ENCODE measurements around the gene FOXN3. TPM values are rescaled to one million over a fixed set of nuclear protein-coding genes. Genes with fewer than 3 reads are reported as not detected.
"Not testable (repeated sequence)": the region's sequence is repeated elsewhere in the genome, so short reads cannot be mapped to it uniquely, and the experiment has no call there.

FOXN3 gene
- total RNA-seq, 1 donor from 2014 or later: 40.7 TPM

DNA sequence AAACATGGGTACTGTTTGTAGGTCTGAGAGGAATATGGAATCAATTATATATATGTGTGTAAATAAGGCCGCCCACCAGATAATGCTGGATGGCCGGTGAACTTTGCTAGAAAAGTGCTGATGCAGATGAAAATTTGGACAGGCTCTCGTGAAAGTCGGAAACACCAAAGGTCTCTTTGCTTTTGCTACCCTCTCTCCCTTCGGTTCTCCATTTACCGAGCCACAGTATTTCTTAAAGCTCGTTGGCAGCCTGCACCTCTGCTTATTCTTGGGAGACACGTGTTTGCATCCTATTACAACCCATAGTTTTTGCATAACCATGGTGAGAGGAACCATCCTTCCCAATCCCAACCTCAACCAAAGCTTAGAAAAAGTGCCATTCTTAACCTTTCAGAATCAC is 109.6 kb downstream of the FOXN3 start:
- no peak for DNase-seq (ENCODE audit: extremely low read depth, low read depth, low spot score)

GRCh38 chr14:89304972-89305703 is 111.9 kb downstream of the FOXN3 start:
- DNase-seq (ENCODE audit: extremely low read depth, low read depth, low spot score): peak; percentile 37

GRCh38 chr14:89304561-89304960 is 112.5 kb downstream of the FOXN3 start:
- no peak for DNase-seq (ENCODE audit: extremely low read depth, low read depth, low spot score)

DNA sequence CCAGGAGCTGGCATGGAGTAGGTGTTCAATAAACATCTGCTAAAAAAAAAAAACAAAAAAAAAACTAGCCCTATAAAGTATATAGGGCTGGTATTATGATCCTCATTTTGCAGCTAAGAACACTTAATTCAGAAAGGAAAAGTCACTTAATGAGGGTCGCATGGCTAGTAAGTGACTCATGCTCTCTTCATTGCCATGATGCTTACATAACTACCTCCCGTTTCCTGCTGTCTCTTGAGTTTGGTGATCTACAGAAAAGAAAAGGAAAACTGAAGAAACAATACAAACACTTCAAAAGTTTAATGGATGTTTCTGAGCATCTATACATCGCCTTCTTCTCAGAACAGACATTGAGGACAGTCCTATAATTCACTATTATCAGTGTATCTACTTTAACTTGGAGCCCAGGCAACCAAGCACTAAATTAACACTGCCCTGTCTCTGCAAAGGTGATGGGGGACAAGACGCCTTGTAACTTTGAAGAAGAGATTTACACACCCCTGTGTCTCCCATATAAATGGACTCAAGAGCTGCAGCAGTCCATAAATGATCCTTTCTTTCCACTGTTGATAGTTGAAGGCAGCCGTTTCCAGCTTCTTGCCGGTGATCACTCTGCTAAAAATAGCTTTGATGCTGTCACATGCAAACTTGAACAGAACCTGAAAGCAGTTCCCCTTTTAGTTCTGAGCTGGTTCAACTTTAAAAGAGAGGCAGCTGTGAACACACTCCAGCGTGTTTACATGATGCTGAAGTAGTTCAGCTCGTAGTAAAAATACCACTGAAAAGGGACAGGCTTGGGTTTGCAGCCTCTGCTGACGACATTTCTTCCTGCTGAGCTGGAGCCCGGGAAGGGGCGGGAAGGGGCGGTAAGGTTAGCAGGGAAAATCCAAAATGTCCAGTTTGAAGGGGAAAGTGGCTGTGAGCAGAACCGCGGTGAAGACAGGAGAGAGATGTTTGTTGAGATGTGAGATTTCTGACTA is 113.3 kb downstream of the FOXN3 start:
- peak; percentile 31 for DNase-seq (ENCODE audit: extremely low read depth, low read depth, low spot score)

DNA sequence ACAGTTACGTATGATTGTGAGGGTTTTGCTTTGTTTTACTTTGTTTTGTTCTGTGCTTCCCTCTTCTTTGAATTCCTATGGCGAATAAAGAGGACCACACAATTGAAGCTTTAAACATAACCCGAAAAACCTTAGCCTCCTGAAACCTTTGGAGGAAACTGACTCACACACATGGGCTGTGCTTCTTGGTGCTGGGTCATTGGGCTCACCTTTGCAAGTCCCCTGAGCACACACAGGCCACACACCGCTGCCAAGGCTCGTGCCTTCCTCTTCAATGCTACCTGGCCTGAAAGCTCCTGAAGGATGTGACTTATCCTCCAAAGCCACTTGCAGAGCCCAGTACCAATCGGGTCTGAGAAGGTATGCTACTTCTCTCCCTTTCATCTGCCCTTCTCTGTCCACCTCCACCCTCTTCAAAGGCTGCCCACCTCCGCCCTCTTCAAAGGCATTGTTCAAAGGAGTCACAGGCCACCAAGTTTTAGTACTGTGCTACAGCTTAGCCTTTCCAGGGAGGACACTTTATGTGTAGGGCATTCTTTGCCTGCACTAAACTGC is 114.6 kb downstream of the FOXN3 start:
- DNase-seq (ENCODE audit: extremely low read depth, low read depth, low spot score): no peak

DNA sequence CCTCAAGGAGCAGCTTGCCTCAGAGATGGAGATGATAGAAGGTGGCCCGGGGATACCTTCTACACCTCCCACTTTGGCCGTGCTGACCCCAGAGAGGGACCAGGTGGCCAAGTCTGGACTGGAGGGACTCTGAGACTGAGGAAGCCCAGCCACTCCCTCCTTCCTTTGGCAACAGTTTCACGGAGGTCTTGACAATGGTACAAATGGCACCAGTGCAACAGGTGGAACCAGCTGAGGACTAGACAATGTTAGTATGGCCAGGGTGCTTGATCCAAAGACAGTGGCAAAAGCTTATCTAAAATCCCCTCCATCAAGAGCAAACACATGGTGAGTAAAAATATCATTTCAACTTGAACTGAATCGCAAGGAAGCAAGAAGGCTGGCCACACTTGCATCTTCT is 117.4 kb downstream of the FOXN3 start:
- DNase-seq (ENCODE audit: extremely low read depth, low read depth, low spot score): no peak

DNA sequence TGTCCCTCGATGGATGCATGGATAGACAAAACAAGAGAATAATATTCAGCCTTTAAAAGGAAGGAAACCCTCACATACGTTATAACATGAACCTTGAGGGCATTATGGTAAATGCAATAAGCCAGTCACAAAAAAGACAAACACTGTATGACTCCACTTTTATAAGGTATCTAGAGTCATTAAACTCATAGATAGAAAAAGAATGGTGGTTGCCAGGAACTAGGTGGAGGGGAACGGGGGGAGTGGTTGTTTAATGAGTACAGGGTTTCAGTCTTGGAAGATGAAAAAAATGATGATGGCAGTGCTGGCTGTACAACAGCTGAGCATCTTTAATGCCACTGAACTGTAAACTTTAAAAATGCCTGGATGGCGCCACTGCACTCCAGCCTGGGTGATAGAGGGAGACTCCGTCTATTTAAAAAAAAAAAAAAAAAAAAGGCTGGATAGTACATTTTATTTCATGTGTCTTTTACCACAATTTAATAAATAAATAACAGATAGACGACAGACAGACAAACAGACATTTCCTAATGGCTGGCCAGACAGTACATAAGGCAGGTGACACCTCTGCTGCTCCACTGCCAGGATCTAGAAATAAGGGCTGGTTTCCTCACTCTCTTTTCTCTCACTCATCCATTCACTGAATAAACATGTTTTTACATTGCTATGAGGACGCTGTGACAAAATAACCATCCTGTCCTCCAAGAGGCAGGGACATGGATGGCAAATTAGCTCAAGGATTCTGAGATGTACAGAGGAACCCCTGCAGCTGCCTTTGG is 118.8 kb downstream of the FOXN3 start:
- no peak for DNase-seq (ENCODE audit: extremely low read depth, low read depth, low spot score)

DNA sequence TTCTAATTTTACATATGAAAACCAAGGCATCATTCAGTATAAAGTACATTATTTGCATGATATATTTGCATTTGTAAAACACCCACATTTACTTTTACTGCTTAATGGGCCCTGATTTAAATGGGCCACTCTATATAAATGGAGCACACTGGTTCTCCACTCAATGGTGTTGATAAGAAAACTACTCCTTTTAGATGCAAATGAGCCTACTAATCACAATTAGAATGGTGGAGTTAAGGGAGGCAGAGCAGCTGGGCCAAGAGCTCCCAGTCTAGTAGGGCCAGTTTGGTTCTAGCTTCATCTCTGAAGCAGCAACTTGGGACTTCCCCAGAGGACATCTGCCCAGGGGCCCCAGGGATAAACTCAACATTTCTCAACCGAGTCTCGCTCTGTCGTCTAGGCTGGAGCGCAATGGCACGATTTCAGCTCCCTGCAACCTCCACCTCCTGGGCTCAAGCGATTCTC is 120.7 kb downstream of the FOXN3 start:
- DNase-seq (ENCODE audit: extremely low read depth, low read depth, low spot score): no peak

GRCh38 chr14:89294872-89295271 is 122.2 kb downstream of the FOXN3 start:
- no peak for DNase-seq (ENCODE audit: extremely low read depth, low read depth, low spot score)

GRCh38 chr14:89294469-89294868 is 122.6 kb downstream of the FOXN3 start:
- DNase-seq (ENCODE audit: extremely low read depth, low read depth, low spot score): not testable (repeated sequence)

DNA sequence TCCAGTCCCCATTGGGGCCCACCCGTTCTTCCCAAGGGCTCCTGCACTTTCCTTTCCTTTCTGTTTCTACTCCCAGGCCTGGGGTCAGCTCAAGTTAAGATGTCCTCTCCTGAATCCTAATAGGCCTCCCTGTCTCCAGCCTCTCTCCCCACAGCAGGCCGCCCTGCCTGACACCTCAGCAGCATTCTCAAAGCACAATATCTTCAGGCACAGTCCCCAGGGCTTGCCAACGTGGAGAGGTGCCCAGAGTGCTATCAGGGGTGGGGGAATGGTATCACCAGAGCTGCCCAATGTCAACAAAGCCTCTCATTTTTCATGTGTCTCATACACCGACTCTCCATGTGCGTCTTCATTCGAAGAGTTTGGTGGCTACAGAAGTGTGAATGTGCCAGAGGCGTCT is 123.0 kb downstream of the FOXN3 start:
- no peak for DNase-seq (ENCODE audit: extremely low read depth, low read depth, low spot score)

DNA sequence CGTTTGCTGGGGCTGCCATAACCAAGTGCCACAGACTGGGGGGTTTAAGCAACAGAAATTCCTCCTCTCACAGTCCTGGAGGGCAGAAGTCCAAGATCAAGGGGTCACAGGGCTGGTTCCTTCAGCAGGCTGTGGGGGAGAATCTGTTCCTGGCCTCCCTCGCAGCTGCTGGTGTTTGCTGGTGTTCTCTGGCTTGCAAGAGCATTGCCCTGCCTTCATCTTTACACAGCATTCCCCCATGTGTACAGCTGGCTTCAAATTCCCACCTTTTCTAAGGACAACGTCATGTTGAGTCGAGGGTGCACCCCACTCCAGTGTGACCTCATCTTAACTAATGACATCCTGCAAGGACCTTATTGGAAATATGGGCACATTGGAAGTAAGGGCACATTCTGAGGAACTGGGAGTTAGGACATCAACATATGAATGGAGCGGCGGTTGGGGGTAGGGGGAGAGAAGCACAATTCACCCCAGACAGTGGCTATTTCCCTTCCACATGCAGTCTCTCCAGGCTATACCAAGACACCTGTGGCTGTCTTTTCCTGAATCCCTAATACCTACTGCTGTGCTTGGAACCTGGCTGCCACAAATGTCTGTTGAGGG is 123.6 kb downstream of the FOXN3 start:
- DNase-seq (ENCODE audit: extremely low read depth, low read depth, low spot score): no peak

DNA sequence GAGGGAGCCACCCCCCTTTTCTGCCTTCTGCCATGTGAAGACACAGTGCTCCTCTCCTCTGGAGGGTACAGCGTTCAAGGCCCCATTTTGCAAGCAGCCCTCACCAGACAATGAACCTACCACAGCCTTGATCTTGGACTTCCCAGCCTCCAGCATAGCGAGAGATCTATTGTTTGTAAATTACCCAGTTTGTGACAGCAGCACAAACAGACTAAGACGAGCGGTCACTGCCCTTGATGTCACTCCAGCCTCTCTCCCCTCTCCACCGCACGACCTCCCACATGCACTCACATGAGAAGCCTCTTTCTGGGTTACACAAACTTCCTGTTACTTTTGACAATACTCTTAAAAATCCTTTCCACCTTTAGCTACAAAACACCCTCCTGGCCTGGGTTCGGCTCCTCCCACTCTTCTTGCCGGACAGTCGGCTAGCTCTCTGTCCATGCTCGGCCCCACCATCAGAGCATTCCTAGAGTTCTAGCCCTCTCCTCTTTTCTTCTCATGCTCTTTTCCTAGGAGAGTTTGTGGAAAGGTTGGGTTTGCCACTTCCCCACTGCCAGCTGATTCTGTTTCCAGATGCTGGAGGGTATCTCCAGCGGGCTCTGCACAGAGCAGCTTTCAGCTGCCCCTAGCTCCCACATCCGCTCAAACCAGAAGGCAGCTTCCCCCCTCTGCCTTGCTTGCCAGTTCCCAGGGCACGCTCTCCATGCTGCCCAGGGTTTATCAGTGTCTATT is 124.3 kb downstream of the FOXN3 start:
- DNase-seq (ENCODE audit: extremely low read depth, low read depth, low spot score): no peak

DNA sequence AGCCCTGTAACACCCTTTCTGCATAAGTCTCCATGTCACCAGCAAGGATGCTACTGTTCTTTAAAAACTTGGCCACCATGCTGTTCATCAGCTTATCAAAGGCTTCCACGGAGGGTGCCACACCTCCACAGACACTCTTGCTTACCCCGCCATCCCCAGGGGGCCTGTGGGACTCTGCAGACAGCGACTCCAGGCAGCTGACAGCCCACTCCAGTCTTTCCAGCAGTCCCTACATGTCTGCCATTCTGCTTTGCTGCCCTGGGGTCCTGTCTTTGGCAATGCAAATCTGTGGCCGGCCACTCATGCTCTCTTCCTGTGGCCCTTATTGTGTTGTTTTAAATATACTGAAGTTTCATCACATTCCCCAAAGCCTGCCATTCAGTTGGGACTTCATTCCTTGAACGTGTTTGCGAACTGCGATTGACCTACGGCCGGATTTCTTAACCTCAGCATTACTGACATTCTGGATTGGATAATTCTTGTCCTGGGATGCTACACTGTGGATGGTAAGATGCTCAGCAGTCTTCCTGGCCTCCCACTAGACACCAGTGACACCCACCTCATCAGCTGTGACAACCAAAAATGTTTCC is 125.6 kb downstream of the FOXN3 start:
- no peak for DNase-seq (ENCODE audit: extremely low read depth, low read depth, low spot score)

DNA sequence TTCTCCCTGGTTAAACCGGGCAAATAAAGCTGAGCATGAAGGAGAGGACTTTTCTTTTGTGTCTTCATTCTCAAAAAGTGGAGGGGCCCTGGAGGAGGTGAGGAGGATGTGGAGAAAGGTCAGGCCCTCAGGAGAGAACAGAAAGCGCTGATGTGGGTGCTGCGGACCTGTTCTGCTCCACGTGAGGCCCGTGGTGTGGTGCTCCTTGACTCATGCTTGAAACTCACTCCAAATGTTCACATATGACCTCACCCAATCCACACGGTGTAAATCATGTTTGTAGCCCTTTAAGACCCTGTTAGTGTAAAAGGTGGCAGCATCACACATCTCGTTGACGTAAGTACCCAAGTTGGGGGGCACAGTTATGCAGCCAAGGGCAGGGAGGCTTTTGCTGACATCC is 126.2 kb downstream of the FOXN3 start:
- DNase-seq (ENCODE audit: extremely low read depth, low read depth, low spot score): no peak

DNA sequence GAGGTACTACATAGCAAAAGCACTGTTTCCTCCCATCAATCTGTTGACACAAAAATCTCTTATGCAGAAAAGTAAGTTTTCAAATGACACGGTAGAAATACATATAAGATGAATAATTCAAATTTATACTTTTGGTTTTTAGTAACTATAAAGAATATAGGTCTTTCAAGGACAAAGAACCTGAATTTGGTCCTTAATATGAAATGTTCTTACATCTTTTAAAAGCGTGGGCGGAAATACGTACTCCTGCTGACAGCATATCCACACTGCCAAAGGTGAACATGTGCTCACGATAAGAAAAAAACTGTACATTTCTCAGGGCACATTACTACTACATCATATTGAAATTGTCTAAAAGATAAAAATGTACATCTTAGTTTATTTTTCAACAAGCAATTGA is 127.6 kb downstream of the FOXN3 start:
- no peak for DNase-seq (ENCODE audit: extremely low read depth, low read depth, low spot score)

GRCh38 chr14:89288114-89288513 is 128.9 kb downstream of the FOXN3 start:
- no peak for DNase-seq (ENCODE audit: extremely low read depth, low read depth, low spot score)

DNA sequence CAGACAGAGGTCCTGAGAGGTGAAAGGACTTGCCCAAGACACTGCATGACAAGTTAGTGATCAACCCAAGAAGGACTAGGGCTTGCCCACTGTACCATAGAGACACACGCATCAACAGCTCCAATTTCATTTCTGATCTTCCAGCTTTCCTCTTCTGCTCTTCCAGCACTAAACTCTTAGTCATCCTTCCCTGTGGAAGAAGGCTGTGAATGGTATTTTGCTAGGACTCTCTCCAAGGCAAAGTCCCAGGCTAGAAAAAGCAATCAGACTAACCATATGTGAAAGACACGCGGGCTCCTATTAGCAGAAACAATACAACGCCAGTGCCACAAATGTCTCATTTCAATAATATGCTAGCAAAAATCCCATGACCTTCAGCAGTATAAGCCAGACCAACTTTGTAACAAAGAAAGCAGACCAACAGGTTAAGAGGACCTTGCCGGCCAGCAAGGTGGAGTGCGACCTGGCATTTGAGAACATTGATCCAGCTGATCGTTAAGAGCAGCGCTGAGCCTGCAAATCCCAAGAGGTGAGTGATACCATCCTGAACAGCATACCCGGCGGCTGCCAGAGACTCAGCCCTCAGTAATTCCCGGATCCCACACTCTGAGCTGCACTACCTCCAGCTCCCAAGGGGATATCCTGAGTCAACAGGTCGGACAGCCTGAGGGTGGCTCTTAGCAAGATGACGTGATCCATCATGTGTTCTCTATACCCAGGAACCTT is 132.5 kb downstream of the FOXN3 start:
- no peak for DNase-seq (ENCODE audit: extremely low read depth, low read depth, low spot score)
